Suprapubic skin (tissue), 4 donors: Measurements from ENCODE around the gene CHRNA5.

Source experiments
- CTCF ChIP-seq, 2 donors: fragments of 200-600 bp in 1 of 2; fragments of 450-650 bp in 1 of 2; sonication (generic) in 1 of 2; IDR thresholded peaks; one replicate each; pipeline ENCODE4 v1.5.1; 2016 to 2019; ENCODE audit warnings: antibody characterized with exemption in 2 of 2, mild to moderate bottlenecking in 1 of 2, moderate library complexity in 1 of 2
- EP300 ChIP-seq: sonication (generic); formaldehyde crosslinking; IDR thresholded peaks from one replicate; pipeline ENCODE4 v1.6.1; 2017; ENCODE audit warnings: antibody characterized with exemption
- POLR2A ChIP-seq, 2 donors: fragments of 450-650 bp; IDR thresholded peaks; one replicate each; pipeline ENCODE4 v1.6.1; 2017; ENCODE audit warnings: antibody characterized with exemption in 2 of 2, mild to moderate bottlenecking in 2 of 2, moderate library complexity in 2 of 2
- POLR2AphosphoS5 ChIP-seq, 3 donors: sonication (generic); formaldehyde crosslinking; IDR thresholded peaks; one replicate each; pipeline ENCODE4 v1.6.1; 2017; ENCODE audit warnings: antibody characterized with exemption in 3 of 3

GRCh38 chr15:78628227-78628626, 62.9 kb downstream of the CHRNA5 start:
- TF ChIP-seq CTCF (IDR thresholded peaks at IDR 0.05) (no peak), POLR2A (IDR thresholded peaks at IDR 0.05) (no peak), EP300 (no peak), POLR2AphosphoS5 (IDR thresholded peaks at IDR 0.05) (no peak)
